AG04449 (cell line): ENCODE measurements around the gene TCF19.
"Not testable (repeated sequence)": the region's sequence is repeated elsewhere in the genome, so short reads cannot be mapped to it uniquely, and the experiment has no call there.

Experiments used
- CTCF ChIA-PET: fragments of 350-600 bp; formaldehyde crosslinking; extraction: SDS; loops from one replicate; lab custom pipeline; 2021; ENCODE audit warnings: antibody characterized with exemption; lab: Yijun Ruan, JAX
- POLR2A ChIA-PET: fragments of 400-600, 350-600 bp; formaldehyde crosslinking; extraction: SDS; loops from one replicate; lab custom pipeline; 2020; ENCODE audit warnings: antibody characterized with exemption, inconsistent platforms; lab: Yijun Ruan, JAX
- DNase-seq: peaks from one replicate; pipeline ENCODE4 v3.0.0-alpha.2; 2010; ENCODE audit warnings: low read depth, low spot score
- H3K4me3 ChIP-seq: 2 replicates; pipeline ENCODE4 v1.5.1; 2011; ENCODE audit warnings: low read depth, mild to moderate bottlenecking, control low read depth, low read length
- CTCF ChIP-seq: IDR thresholded peaks from one replicate; pipeline ENCODE4 v1.5.1; 2011; ENCODE audit warnings: mild to moderate bottlenecking, moderate library complexity, low read length, control low read depth, inconsistent platforms; ENCODE audit not compliant: insufficient read depth; ENCODE audit errors: missing control alignments

Gene TCF19

GRCh38 chr6:31158863-31159855 is 770 bp downstream of the TCF19 start:
- POLR2A ChIA-PET: interaction anchor here (0.7 to 2.2 kb wide), 5 partner anchors 10 to 34 kb away, joined by 3 to 8 read pairs (median 4); no protein-coding TSS in a partner anchor
- no peak for DNase-seq
- peak; percentile 14 for TF ChIP-seq CTCF
- CTCF ChIA-PET: interaction anchor here (0.9 to 4.2 kb wide), 13 partner anchors 9 to 243 kb away, joined by 3 to 24 read pairs (median 5); partner anchors contain the start of gene PSORS1C2
- peak overlapping the region; percentile 78 for H3K4me3 ChIP-seq

DNA sequence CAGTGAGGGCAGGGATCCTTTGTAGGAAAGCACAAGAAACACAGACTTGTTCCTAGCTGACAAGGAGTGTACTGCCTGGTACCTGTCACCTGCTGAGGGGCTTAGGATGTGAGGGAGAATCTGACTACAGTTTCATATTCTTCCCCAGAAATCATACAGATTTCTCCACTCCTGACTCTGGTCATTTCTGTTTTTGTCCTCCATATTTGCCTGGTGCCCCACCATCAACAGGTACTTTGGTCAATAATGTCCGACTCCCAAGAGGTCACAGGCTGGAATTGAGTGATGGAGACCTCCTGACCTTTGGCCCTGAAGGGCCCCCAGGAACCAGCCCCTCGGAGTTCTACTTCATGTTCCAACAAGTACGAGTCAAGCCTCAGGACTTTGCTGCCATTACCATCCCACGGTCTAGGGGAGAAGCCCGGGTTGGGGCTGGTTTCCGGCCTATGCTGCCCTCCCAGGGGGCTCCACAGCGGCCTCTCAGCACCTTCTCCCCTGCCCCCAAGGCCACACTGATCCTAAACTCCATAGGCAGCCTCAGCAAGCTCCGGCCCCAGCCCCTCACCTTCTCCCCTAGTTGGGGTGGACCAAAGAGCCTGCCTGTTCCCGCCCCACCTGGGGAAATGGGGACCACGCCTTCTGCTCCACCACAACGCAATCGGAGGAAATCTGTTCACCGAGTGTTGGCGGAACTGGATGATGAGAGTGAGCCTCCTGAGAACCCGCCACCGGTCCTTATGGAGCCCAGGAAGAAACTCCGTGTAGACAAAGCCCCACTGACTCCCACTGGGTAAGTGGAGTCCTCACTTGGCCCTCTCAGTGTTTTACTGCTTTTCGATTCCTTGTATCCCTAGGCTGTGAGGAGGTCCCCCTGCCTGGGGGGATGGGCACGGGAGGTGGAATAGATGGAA is 3.1 kb downstream of the TCF19 start:
- CTCF ChIA-PET: interaction anchor here (1.6 kb wide), 1 partner anchor 14 kb away, joined by 6 read pairs; no protein-coding TSS in a partner anchor
- no peak overlapping the region for H3K4me3 ChIP-seq
- TF ChIP-seq CTCF: no peak
- POLR2A ChIA-PET: no interaction called here
- no peak for DNase-seq

GRCh38 chr6:31162463-31163165 is 4.2 kb downstream of the TCF19 start:
- no peak for DNase-seq
- no peak for TF ChIP-seq CTCF
- ChIA-PET POLR2A (no interaction called here), CTCF (interaction anchor here (1.4 kb wide), 1 partner anchor 21 kb away, joined by 3 read pairs; no protein-coding TSS in a partner anchor)
- H3K4me3 ChIP-seq: no peak overlapping the region

DNA sequence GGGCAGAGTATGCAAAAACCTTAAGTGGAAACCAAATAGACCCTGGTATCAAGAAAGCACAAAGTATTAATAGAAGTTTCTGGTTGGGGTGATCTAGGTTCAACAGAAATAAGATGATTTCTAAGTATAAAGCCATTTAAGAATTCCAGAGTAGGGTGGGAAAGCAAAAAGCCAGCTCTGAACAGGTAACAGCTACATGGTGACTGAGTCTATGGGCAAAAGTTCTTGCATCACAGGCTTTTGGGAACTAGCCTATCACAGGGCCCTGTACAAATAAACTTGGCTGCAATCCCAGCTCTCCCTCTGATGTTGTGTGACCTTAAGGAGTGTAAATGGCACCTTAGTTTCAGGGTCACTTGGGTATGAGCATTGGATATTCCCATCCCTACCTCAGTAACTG is 5.5 kb downstream of the TCF19 start:
- H3K4me3 ChIP-seq: no peak overlapping the region
- ChIA-PET POLR2A (no interaction called here), CTCF (interaction anchor here (1.4 to 1.5 kb wide), 2 partner anchors 22 to 24 kb away, joined by 3 to 5 read pairs; partner anchors contain the start of gene PSORS1C2)
- no peak for DNase-seq
- no peak for TF ChIP-seq CTCF

GRCh38 chr6:31164475-31165063 is 6.2 kb downstream of the TCF19 start:
- CTCF ChIA-PET: interaction anchor here (0.9 to 2.4 kb wide), 3 partner anchors 11 to 203 kb away, joined by 4 to 8 read pairs (median 5); partner anchors contain the start of gene PSORS1C2
- POLR2A ChIA-PET, DNase-seq, H3K4me3 ChIP-seq: not testable (repeated sequence)

- DNase-seq, H3K4me3 ChIP-seq, POLR2A ChIA-PET: not testable (repeated sequence)
- CTCF ChIA-PET: interaction anchor here (0.9 to 2.4 kb wide), 3 partner anchors 11 to 202 kb away, joined by 4 to 8 read pairs (median 5); partner anchors contain the start of gene PSORS1C2
Measured at GRCh38 chr6:31165064-31165832, 6.9 kb downstream of the TCF19 start.
